Fibroblast of the conjunctiva (primary cell): ENCODE measurements around the gene CALML6.
"Not testable (repeated sequence)": the region's sequence is repeated elsewhere in the genome, so short reads cannot be mapped to it uniquely, and the experiment has no call there.

Experiments used
- DNase-seq: peaks from one replicate; pipeline ENCODE4 v3.0.0-alpha.2; 2010; ENCODE audit warnings: low read depth

CALML6 gene

GRCh38 chr1:1925437-1926345, 10.6 kb downstream of the CALML6 start:
- DNase-seq, result no peak

GRCh38 chr1:1926346-1926811, 11.3 kb downstream of the CALML6 start:
- DNase-seq, result no peak

GRCh38 chr1:1926886-1927660, 12.0 kb downstream of the CALML6 start:
- DNase-seq, result no peak

DNA sequence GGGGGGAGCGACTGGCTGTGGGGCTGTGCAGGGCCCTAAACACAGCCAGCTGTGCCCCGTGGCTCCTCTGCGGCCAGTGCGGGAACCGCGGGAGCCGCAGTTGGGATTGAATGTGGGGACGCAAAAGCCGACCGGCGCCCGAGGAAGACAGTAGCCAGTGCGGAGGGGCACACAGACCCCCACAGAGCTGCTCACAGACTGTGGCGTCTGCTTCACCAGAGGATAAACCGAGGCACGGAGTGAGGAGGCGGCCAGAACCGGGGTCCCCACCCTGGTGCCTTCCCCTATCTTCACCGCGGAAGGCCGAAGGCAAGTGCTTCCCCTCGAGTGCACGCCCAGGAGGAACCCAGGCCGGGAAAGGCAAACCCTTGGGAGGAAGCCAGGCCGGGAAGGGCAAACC, 12.7 kb downstream of the CALML6 start:
- no peak for DNase-seq

DNA sequence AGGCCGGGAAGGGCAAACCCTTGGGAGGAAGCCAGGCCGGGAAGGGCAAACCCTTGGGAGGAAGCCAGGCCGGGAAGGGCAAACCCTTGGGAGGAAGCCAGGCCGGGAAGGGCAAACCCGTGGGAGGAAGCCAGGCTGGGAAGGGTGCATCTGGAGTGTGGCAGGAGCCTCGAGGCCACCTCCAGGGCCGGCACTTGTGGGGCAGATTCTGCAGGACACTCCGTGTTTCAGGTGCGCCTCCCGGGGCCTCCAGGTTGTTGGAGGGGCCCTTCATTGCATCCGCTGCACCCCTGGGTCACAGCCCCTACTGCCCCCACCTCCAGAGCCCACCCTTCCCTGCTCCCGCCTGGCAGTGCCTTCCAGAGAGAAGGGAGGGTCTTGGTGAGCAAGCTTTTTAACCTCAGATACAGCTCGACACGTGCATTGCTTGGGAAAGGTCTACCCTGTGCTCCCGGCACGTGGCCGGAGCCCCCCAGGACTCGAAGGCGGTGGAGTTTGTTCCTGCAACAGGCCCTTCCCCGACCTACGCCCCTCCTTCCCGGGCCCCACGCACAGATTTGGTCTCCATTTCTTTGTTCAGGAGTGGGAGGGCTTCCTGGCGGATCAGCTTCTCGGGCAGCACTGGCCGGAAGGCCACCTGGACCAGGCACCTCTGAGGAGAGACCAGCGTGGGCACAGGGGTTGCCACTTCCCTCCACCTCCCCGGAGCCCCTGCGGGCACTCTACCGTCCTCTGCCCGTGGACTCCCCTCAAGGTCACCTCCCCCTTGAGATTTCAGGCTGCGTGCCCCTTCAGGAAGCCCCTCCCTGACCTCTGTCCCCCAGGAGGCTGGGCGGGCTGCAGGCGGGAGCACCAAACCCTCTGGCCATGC, 13.4 kb downstream of the CALML6 start:
- no peak for DNase-seq

GRCh38 chr1:1929102-1929638, 14.1 kb downstream of the CALML6 start:
- DNase-seq, result no peak

DNA sequence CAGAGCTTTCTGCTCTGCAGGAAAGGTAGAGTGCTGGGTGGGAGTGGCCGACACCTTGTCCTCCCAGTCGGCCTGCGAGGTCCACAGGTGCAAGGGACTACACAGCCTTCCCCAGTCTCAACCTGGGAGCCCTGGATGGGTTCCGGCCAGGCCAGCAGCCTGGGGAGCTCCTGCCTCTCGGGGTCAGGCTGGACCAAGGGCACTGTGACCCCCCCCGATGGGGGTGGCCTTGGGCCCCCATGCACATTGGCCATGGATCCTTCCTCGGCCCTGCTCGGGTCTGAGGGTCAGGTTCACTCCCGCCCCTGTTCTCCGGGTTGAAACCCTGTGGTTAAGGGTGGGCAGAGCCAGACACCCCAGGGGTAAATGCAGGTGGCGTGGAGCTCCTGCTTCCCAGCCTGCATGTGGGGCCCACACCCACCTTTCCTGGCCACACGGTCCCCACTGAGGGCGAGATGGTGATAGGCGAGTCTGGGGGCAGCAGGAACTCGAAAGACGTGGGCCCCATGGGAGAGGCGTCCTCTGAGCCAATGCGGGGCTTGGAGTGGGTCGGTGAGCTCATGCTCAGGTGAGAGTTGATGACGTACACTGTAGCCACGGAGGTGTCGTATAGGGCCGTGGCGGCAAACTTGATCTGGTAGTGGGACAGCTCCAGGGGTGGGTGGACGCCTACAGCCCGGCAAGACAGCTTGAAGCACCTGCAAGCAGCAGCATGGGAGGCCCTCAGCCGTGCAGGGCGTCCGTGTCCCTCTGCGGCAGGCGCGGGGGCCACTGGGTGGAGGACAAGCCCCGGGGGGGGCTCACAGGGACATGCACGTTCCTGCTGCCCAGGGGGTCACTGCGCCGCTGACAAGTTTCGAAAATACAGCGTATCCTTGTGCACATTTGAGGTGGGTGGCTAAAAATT, 14.8 kb downstream of the CALML6 start:
- no peak for DNase-seq

DNA sequence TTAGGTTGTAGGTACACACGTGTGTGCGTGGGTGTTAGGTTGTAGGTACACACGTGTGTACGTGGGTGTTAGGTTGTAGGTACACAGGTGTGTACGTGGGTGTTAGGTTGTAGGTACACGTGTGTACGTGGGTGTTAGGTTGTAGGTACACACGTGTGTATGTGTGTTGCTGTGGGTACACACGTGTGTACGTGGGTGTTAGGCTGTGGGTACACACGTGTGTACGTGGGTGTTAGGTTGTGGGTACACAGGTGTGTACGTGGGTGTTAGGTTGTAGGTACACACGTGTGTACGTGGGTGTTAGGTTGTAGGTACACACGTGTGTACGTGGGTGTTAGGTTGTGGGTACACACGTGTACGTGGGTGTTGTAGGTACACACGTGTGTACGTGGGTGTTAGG, 19.8 kb downstream of the CALML6 start:
- DNase-seq, result not testable (repeated sequence)

GRCh38 chr1:1937061-1937460, 22.0 kb downstream of the CALML6 start:
- no peak for DNase-seq

DNA sequence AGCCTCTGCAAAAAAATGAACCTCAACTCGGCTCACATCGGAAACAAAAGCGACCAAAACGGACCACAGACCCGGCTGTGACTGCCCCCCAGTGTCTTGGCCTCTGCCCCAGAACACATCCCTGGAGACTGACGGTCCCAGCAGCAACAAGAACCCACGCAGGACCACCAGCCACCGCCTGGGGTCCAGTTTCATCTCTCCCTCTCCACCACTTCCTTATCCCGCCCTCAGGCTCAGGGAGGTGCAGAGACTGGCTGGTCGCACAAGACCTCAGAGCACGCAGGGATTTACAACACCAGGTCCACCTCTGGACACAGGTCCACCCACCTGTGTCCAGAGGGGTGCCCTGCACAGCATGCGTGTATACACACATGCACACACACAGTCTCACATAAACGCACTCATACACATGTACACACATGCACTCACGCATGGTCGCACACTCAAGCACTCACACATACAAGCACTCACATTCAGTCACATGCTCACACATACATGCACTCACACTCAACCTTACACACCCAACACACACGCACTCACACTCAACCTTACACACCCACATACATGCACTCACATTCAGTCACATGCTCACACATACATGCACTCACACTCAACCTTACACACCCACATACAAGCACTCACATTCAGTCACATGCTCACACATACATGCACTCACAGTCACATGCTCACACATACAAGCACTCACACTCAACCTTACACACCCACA, 22.7 kb downstream of the CALML6 start:
- no peak for DNase-seq

DNA sequence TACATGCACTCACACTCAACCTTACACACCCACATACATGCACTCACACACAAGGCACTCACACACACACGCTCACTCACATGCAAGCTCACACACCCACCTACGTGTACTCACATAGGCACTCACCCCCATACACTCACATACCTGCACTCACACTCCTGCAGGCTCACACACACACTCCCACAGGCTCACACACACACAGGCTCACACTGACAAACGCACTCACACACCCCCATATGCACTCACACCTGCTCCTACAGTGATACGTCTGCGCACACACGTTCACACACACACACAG, 23.2 kb downstream of the CALML6 start:
- DNase-seq, result no peak

DNA sequence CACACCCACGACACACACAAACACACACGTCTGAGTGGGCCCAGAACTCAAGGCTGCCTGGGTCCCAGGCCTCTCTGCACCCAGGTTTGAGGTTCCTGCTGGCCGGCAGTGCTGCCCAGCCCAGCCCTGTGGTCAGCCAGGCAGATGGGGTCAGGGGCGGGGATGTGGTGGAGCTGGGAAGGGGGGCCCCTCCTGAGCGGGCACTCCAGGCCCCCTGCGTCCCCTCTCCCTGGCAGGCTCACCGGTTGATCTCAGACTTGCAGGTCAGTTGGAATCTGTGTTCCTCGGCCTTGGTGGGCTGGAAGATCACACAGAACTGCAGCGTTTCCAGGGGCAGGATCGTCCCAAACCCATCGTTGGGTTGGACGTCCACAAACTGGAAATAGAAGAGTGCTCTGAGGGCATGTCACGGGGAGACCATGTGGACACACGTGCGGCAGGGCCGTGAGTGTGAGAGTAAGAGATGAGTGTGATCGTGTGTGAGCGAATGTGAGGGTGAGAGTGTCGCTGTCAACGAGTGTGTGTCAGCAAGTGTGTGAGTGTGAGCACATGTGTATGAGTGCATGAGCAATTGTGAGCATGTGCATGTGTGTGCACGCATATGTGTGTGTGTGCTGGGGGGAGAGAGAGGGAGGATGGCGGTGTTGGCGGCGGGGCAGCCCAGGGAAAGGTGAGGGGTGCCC, 23.7 kb downstream of the CALML6 start:
- DNase-seq, result no peak

- no peak for DNase-seq
Observed at GRCh38 chr1:1939296-1940122, 24.4 kb downstream of the CALML6 start.

DNA sequence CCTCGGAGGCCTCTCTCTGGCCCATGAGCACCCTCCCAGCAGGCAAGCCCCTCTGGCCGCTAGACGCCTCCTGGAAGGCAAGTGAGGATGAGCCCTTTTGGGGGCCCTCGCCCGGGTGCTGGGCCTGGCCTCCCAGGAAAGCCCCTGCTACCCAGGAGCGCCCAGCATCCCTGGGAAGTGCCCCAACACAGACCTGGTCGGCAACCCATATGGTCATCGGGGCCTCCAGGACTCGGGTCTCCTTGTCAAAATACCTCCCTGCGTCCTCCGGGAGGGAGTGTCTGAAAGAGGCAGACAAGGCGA, 25.0 kb downstream of the CALML6 start:
- no peak for DNase-seq

GRCh38 chr1:1941211-1941841, 26.3 kb downstream of the CALML6 start:
- DNase-seq, result no peak

DNA sequence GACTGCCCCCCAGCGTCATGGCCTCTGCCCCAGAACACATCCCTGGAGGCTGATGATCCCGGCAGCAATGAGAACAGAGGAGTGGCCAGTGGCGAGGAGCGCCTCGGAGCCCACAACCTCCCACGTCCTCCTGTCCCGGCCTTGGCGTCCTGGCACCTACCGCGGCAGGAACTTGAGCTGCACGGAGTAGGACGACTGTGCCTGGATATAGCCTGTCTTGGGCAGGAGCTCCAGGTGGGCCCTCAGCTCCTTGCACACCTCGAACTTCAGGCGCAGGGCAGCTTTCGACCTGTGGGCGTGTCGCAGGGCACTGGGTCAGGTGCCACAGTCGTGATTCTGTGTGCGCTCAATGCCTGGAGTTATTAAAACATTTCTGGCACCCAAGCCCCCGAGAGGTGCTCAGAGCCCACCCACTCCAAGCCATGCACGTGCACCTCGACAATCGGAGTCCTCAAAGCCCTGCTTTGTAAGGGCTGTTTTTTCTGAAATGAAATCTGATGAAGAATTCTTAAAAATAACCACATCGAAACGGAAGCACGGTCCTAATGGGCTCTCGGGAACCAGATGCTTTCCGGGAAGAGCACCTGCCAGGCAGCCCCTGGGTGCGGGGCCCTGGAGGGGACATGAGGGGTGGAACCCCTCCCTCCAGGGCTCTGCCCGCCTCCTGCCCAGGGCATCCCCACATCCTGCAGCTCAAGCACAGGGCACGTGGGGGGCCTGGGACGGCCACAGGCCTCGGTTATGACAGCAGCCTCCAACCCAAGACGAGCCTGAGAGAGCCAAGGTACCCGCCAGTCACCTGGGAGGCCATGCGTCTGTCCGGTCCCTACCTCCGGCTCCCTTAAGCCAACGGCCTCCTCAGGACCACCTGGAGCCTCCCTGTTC, 27.1 kb downstream of the CALML6 start:
- no peak for DNase-seq
